Stimulated activated CD8-positive, alpha-beta memory T cell treated with anti-CD3 and anti-CD28 coated beads, Interleukin-7, amount 100 ng/mL, for 1 hour (primary cell): ENCODE results near the gene SLC6A9.
A peak's percentile ranks its signal among the peaks of the same experiment; 100 is the strongest.

ENCODE experiments used
- DNase-seq, 2 donors: peaks; one replicate each; pipeline ENCODE4 v3.0.0-alpha.2; 2020; ENCODE audit warnings: low read depth in 2 of 2

The SLC6A9 gene

GRCh38 chr1:44002165-44002564, 29.1 kb downstream of the SLC6A9 start:
- no peak for DNase-seq

DNA sequence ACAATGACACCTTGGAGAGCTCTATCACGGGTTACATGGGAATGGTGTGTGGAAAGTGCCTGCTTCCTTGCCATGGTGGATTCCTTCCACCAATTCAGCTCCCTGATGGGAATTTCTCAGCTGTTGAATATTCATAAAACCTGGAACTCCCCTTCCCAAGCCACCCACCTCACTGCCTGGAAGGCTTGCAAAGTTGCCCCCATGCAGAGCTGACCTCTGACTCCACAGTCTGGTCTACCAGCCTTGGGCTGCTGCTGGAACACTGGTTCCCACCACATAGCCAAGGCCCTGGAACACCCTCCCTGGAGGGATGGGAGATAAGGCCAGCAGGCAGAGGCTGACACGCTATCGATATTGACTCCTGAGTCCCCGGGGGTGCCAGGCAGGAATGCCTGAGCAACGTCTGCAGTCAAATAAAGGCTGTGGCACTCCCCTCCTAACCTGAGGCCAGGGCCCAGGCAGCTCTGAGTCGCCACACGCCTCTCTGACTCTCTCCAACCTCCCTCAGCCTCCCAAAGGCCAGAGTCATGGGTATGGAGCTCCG, 31.1 kb downstream of the SLC6A9 start:
- DNase-seq, result no peak

DNA sequence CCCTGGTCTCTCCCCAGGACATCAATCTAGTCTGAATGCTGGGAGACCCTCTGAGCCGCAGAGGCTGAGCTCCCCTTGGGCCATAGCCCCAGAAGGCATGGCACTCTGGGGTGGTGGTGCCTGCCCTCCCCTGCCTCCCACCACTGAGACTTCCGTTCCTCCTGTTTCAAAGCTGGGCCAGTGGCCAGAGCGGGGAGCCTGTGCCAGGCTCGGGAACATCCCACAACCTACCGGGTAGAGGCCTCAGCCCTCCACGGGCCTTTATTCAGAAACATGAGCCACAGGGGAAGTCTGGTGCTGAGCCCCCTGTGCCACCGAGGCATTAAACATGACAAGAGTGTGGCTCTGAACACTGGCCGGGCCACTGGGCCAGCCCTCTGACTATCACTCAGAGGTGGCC, 31.8 kb downstream of the SLC6A9 start:
- no peak for DNase-seq

- no peak for DNase-seq
Measured at GRCh38 chr1:43998000-43998378, 33.3 kb downstream of the SLC6A9 start.

GRCh38 chr1:43997295-43997999, 33.8 kb downstream of the SLC6A9 start:
- no peak for DNase-seq

DNA sequence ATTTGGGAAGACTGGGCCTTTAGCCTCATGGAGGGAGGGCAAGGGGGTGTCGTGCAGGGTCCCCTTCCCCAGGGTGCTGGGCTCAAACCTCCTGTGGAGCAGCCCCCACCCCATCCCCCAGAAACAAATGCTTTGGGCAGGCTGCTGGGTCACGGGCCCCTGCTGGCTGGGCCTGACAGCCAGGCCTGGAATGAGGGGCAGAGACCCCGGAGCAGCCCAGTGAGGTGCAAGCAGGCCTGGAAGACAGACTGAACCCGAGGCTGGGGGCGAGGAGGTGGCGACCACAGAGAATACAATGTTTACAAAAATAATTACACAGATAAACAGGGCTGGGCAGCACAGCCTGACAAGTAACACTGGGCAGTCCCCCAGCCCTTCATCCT, 34.5 kb downstream of the SLC6A9 start:
- DNase-seq, result no peak

GRCh38 chr1:43995984-43996732, 35.1 kb downstream of the SLC6A9 start:
- DNase-seq, result no peak

GRCh38 chr1:43994794-43995790, 36.2 kb downstream of the SLC6A9 start:
- no peak for DNase-seq

DNA sequence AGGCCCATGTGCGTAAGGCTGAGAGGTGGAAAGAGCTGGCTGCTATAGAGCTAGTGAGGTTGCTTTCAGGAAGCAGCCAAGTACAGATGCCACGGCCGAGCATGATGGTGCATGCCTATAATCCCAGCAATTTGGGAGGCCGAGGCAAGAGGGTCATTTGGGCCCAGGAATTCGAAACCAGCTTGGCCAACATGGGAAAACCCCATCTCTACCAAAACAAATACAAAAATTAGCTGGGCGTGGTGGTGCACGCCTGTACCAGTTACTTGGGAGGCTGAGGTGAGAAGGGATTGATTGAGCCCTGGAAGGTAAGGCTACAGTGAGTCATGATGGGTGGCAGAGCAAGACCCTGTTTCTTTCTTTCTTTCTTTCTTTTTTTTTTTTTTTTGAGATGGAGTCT, 37.2 kb downstream of the SLC6A9 start:
- DNase-seq, result no peak

DNA sequence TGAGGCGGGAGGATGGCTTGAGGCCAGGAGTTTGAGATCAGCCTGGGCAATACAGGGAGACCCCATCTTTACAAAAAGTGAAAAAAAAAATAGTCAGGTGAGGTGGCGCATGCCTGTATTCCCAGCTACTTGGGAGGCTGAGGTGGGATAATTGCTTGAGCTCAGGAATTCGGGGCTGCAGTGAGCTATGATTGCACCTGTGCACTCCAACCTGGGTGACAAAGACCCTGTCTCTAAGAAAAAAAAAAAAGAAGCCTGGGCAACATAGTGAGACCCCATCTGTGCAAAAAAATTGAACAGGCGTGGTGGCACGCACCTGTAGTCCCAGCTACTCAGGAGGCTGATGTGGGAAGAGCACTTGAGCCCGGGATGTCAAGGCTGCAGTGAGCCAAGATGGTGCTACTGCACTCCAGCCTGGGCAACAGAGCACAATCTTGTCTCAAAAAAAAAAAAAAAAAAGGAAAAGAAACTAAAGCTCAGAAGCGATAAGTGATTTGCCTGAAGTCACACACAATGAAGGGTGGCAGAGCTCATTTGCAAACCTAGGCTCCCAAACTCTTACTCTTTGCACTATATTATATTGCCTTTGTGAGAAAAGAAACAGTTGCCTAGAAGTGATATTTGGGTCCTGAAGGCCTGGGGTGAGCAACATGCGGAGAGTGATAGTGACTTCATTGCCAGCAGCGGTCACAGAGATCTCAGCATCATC, 37.9 kb downstream of the SLC6A9 start:
- DNase-seq, result no peak

GRCh38 chr1:43992232-43992995, 38.8 kb downstream of the SLC6A9 start:
- no peak for DNase-seq

- DNase-seq, result peak; percentile 54 to 56
Measured at GRCh38 chr1:43991476-43992231, 39.6 kb downstream of the SLC6A9 start, which contains the start of gene CCDC24. TSS of gene CCDC24 (plus strand) at chr1:43991599. CDS start at chr1:43991879, 280 bp downstream.

DNA sequence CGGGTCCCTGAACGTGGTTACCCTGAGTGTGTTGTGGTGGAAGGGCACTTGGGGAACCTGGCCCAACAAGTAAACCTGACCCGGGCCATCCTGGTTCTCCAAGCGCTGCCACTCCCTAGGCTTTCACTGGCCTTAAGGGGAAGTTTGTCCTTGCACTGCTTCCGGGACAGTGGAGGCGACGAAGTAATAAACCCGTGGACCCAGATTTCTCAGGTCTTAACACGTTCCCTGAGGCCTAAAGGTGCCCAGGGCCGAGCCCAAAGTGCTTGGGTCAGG, 40.1 kb downstream of the SLC6A9 start:
- DNase-seq, result no peak

DNA sequence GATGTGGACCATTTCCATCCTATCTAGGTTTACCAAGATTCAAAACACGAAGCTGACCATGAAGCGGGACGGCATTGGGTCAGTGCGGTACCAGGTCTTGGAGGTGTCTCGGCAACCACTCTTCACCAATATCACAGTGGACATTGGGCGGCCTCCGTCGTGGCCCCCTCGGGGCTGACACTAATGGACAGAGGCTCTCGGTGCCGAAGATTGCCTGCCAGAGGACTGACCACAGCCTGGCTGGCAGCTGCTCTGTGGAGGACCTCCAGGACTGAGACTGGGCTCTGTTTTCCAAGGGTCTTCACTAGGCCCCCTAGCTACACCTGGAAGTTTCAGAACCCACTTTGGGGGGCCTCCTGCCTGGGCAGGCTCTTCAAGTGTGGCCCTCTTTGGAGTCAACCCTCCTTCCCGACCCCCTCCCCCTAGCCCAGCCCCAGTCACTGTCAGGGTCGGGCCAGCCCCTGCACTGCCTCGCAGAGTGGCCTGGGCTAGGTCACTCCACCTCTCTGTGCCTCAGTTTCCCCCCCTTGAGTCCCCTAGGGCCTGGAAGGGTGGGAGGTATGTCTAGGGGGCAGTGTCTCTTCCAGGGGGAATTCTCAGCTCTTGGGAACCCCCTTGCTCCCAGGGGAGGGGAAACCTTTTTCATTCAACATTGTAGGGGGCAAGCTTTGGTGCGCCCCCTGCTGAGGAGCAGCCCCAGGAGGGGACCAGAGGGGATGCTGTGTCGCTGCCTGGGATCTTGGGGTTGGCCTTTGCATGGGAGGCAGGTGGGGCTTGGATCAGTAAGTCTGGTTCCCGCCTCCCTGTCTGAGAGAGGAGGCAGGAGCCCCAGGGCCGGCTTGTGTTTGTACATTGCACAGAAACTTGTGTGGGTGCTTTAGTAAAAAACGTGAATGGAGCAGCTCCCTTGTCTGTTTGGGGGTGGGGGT, 40.7 kb downstream of the SLC6A9 start:
- DNase-seq, result no peak

GRCh38 chr1:43987159-43987902, 43.9 kb downstream of the SLC6A9 start:
- no peak for DNase-seq

DNA sequence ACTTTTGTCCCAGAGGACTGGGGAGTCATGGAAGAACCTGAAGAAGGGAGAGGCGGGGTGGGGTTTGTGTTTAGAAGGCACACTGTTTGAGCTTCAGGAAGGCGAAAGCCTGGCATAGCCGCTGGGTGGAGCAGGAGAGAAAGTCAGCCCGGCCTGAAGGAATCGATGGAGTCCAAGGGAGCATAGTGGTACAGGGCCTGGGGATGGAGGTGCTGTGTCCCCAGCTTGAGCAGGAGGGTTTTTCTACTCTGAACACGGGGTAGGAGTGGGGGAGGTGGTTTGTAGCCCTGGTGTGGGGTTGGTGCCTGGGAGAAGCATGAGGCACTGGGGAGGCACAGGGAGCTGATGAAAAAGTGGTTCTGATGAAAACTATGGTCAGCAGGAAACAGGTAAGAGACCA, 44.5 kb downstream of the SLC6A9 start:
- no peak for DNase-seq

- no peak for DNase-seq
Measured at GRCh38 chr1:43985984-43986595, 45.2 kb downstream of the SLC6A9 start.

DNA sequence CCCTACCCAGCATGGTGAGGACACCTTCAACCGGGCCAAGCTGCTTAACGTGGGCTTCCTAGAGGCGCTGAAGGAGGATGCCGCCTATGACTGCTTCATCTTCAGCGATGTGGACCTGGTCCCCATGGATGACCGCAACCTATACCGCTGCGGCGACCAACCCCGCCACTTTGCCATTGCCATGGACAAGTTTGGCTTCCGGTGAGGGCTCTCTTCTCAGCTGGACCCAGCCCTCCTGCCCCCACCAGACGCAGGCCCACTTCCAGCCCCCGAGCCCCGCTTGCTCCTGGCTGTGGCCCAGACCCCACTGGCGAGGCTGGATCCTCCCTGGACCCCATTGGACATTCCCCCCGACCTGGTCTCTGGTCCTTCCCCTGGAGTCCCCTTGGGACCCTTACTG, 46.4 kb downstream of the SLC6A9 start:
- no peak for DNase-seq
